Lung (tissue), 12 donors: Measurements from ENCODE around the gene ZNF408. TPM values are rescaled to one million over a fixed set of nuclear protein-coding genes. Genes with fewer than 3 reads are reported as not detected.
A peak's percentile ranks its signal among the peaks of the same experiment; 100 is the strongest.

Source experiments
- ATAC-seq: fragments of 200-7000 bp; cut with Tn5 transposase; one replicate; pipeline ENCODE4 v1.9.1; 2020; ENCODE audit warnings: moderate number of reproducible peaks; ENCODE audit not compliant: insufficient read depth, low FRiP score
- DNase-seq, 3 donors: peaks; one replicate each; pipeline ENCODE4 v3.0.0-alpha.2; 2013 to 2017
- H3K27ac ChIP-seq, 2 donors: one replicate each; pipeline ENCODE4 v1.5.1; 2013; ENCODE audit warnings: mild to moderate bottlenecking in 2 of 2, moderate library complexity in 2 of 2, control low read depth in 1 of 2, inconsistent platforms in 1 of 2, low read depth in 1 of 2, low read length in 1 of 2
- H3K27me3 ChIP-seq, 3 donors: one replicate each; pipeline ENCODE4 v1.5.1; 2013; ENCODE audit warnings: low read length in 2 of 3; ENCODE audit not compliant: control insufficient read depth in 3 of 3, insufficient read depth in 3 of 3
- H3K36me3 ChIP-seq, 4 donors: one replicate each; pipeline ENCODE4 v1.5.1; 2013; ENCODE audit warnings: low read length in 4 of 4, mild to moderate bottlenecking in 1 of 4, moderate library complexity in 1 of 4; ENCODE audit not compliant: control insufficient read depth in 4 of 4, insufficient read depth in 4 of 4
- H3K4me1 ChIP-seq, 5 donors: one replicate each; pipeline ENCODE4 v1.5.1; 2013; ENCODE audit warnings: low read length in 5 of 5, mild to moderate bottlenecking in 2 of 5, moderate library complexity in 1 of 5; ENCODE audit not compliant: control insufficient read depth in 5 of 5, insufficient read depth in 5 of 5
- H3K4me3 ChIP-seq: one replicate; pipeline ENCODE4 v1.5.1; 2013; ENCODE audit warnings: mild to moderate bottlenecking, control low read depth, moderate library complexity
- H3K9ac ChIP-seq, 2 donors: one replicate each; pipeline ENCODE4 v1.5.1; 2013; ENCODE audit warnings: low read length in 2 of 2, control low read depth in 1 of 2; ENCODE audit not compliant: insufficient read depth in 1 of 2
- H3K9me3 ChIP-seq, 4 donors: one replicate each; pipeline ENCODE4 v1.5.1; 2013; ENCODE audit warnings: low read length in 3 of 4, mild to moderate bottlenecking in 1 of 4, moderate library complexity in 1 of 4; ENCODE audit not compliant: control insufficient read depth in 4 of 4, insufficient read depth in 3 of 4
- CTCF ChIP-seq: IDR thresholded peaks from 2 replicates; pipeline ENCODE4 v1.5.1; 2012; ENCODE audit warnings: mild to moderate bottlenecking; ENCODE audit errors: control extremely low read depth, extremely low read depth
- WGBS, 2 donors: extraction: QIAGEN DNeasy Blood & Tissue Kit; methylation state at CpG; one replicate each; pipeline ENCODE4 v1.1.7; 2013; 5-methylcytosine and 5-hydroxymethylcytosine counted together
- polyA plus RNA-seq, 2 donors: library from polyadenylated mRNA; stranded (reverse); fragments of 200-250 nt; gene quantifications; one replicate each; pipeline ENCODE4 v1.2.1, GENCODE V29; 2013
- total RNA-seq, 2 donors: library from RNA; depleted of rRNA in 1 of 2; stranded (reverse); fragments of >200 nt in 1 of 2; gene quantifications; one replicate each; pipeline ENCODE4 v1.2.1, GENCODE V29; 2014 to 2021
- donor health status: control.
- donor health status: control.
- donor health status: Bipolar disorder and iron deficiency.
- donor health status: healthy.
- donor health status: DM: yes; HTN: yes; CAD: no.

The ZNF408 gene
- total and polyA plus RNA-seq, 4 donors: 3.2 to 12.7 (median 6.9) TPM

GRCh38 chr11:46697723-46698122, 3.1 kb upstream of the ZNF408 start:
- Histone ChIP-seq H3K9ac (no peak overlapping the region), H3K4me1 (peaks cover 0 to 18% (median 9%) of the 10 kb centered on the region in 5 donors), H3K27ac (peak overlapping the region; percentile 30 to 61), H3K4me3 (no peak overlapping the region), H3K27me3 (no peaks in the 10 kb centered on the region), H3K9me3 (no peaks in the 10 kb centered on the region), H3K36me3 (peaks cover 3 to 35% (median 25%) of the 10 kb centered on the region in 4 donors)
- ATAC-seq: no peak
- whole genome bisulfite sequencing, 2 donors: 50 to 72% methylated on average over 2 of the region's 2 CpGs
- no peak for DNase-seq
- no peak for TF ChIP-seq CTCF

GRCh38 chr11:46698597-46698996, 2.2 kb upstream of the ZNF408 start:
- H3K27me3 ChIP-seq: no peaks in the 10 kb centered on the region
- no peak for ATAC-seq
- H3K4me3 ChIP-seq: no peak overlapping the region
- no peak for TF ChIP-seq CTCF
- H3K36me3 ChIP-seq: peaks cover 7 to 36% (median 32%) of the 10 kb centered on the region in 4 donors
- no peak overlapping the region for H3K9ac ChIP-seq
- no peaks in the 10 kb centered on the region for H3K9me3 ChIP-seq
- H3K4me1 ChIP-seq: peaks cover 0 to 18% (median 9%) of the 10 kb centered on the region in 5 donors
- 82 to 85% methylated on average over 1 of the region's 1 CpG for WGBS, 2 donors
- no peak overlapping the region for H3K27ac ChIP-seq
- DNase-seq: no peak

GRCh38 chr11:46701078-46701654, 335 bp downstream of the ZNF408 start:
- 1 to 2% methylated on average over 29 of the region's 29 CpGs for WGBS, 2 donors

More at GRCh38 chr11:46701078-46701654, 335 bp downstream of the ZNF408 start:
- H3K36me3 ChIP-seq: peaks cover 24 to 37% (median 29%) of the 10 kb centered on the region in 4 donors
- DNase-seq (no peak), ATAC-seq (no peak)
- H3K27me3 ChIP-seq: no peaks in the 10 kb centered on the region
- H3K27ac ChIP-seq: peak overlapping the region; percentile 70 to 93
- H3K4me1 ChIP-seq: peaks cover 0 to 18% (median 9%) of the 10 kb centered on the region in 5 donors
- H3K9me3 ChIP-seq: no peaks in the 10 kb centered on the region
- TF ChIP-seq CTCF: no peak
- peak overlapping the region; percentile 58 to 84 for H3K9ac ChIP-seq
- peak overlapping the region; percentile 75 for H3K4me3 ChIP-seq
